ENCODE results near the gene OXSR1. TPM values are rescaled to one million over a fixed set of nuclear protein-coding genes. Genes with fewer than 3 reads are reported as not detected.
"Not testable (repeated sequence)": the region's sequence is repeated elsewhere in the genome, so short reads cannot be mapped to it uniquely, and the experiment has no call there.

The OXSR1 gene
- total RNA-seq, 1 donor from 2014 or later = 50.8 TPM

GRCh38 chr3:38238416-38239008 lies 73.2 kb downstream of the OXSR1 start:
- H3K4me1 Mint-ChIP-seq (ENCODE audit: low read depth) = no peaks in the 10 kb centered on the region
- DNase-seq (ENCODE audit: low spot score) = no peak
- no peaks in the 10 kb centered on the region for H3K27me3 Mint-ChIP-seq (ENCODE audit: insufficient read depth)
- H3K36me3 Mint-ChIP-seq (ENCODE audit: low read depth) = peaks cover 62% of the 10 kb centered on the region
- intact Hi-C loops (cut with micrococcal nuclease) = no loop called here
- H3K4me3 Mint-ChIP-seq = no peak overlapping the region
- no peak overlapping the region for H3K27ac Mint-ChIP-seq
- peaks cover 19% of the 10 kb centered on the region for H3K9me3 Mint-ChIP-seq

- DNase-seq (ENCODE audit: low spot score); intact Hi-C loops (cut with micrococcal nuclease); H3K27me3 Mint-ChIP-seq (ENCODE audit: insufficient read depth); H3K4me1 Mint-ChIP-seq (ENCODE audit: low read depth); H3K4me3 Mint-ChIP-seq; H3K27ac Mint-ChIP-seq: not testable (repeated sequence)
- Mint-ChIP-seq H3K9me3 (peaks cover 12% of the 10 kb centered on the region), H3K36me3 (ENCODE audit: low read depth) (peaks cover 40% of the 10 kb centered on the region)
These were observed 77.5 kb downstream of the OXSR1 start for GRCh38 chr3:38242812-38243211.

- H3K4me1 Mint-ChIP-seq (ENCODE audit: low read depth) = peaks cover 8% of the 10 kb centered on the region
- intact Hi-C loops (cut with micrococcal nuclease) = no loop called here
- no peak overlapping the region for H3K4me3 Mint-ChIP-seq
- DNase-seq (ENCODE audit: low spot score) = no peak
- no peaks in the 10 kb centered on the region for H3K9me3 Mint-ChIP-seq
- H3K36me3 Mint-ChIP-seq (ENCODE audit: low read depth) = peaks cover 27% of the 10 kb centered on the region
- H3K27me3 Mint-ChIP-seq (ENCODE audit: insufficient read depth) = no peaks in the 10 kb centered on the region
- peak overlapping the region; percentile 32 for H3K27ac Mint-ChIP-seq
These were observed 80.6 kb downstream of the OXSR1 start for GRCh38 chr3:38245930-38246329.

DNA sequence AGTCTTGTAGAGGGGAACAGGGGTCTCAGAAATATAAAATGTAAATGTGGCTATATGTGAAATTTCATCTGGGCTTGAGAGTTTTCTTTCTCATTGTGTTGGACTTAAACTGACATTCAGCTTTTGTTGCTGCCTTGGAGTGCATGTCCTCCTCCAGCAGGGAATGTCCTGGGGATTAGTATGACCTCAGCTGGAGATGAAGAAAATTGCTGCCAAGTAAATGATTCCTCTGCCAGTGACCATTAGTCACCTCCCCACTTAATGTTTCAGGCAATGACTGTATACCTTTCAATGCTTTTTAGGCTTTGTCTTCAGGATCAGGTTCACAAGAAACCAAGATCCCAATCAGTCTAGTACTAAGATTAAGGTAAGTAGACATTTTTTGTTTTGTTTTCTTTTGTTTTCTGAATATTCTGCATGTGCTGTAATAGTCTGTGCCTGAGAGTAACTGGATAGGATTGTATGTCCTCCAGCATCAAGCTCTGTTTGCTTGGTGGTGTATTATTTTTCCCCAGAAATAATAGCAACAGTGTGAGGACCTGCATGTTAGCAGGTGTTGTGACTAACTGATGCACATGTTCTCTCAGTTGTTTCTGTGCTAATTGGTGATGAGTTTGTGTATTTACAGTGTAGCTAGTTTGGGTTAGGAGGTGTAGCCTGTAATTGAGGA lies 82.2 kb downstream of the OXSR1 start:
- DNase-seq (ENCODE audit: low spot score) = no peak
- Mint-ChIP-seq H3K36me3 (ENCODE audit: low read depth) (peaks cover 40% of the 10 kb centered on the region), H3K4me3 (no peak overlapping the region), H3K4me1 (ENCODE audit: low read depth) (peaks cover 8% of the 10 kb centered on the region), H3K27me3 (ENCODE audit: insufficient read depth) (no peaks in the 10 kb centered on the region), H3K27ac (no peak overlapping the region), H3K9me3 (no peaks in the 10 kb centered on the region)
- intact Hi-C loops (cut with micrococcal nuclease) = no loop called here

- no peaks in the 10 kb centered on the region for H3K27me3 Mint-ChIP-seq (ENCODE audit: insufficient read depth)
- intact Hi-C loops (cut with micrococcal nuclease) = loop anchor here (5.0 kb wide), 1 partner anchor 133 kb away; no protein-coding TSS in a partner anchor
- no peak overlapping the region for H3K4me3 Mint-ChIP-seq
- H3K9me3 Mint-ChIP-seq = no peaks in the 10 kb centered on the region
- no peak for DNase-seq (ENCODE audit: low spot score)
- H3K36me3 Mint-ChIP-seq (ENCODE audit: low read depth) = peaks cover 52% of the 10 kb centered on the region
- peaks cover 10% of the 10 kb centered on the region for H3K4me1 Mint-ChIP-seq (ENCODE audit: low read depth)
- H3K27ac Mint-ChIP-seq = no peak overlapping the region
These were observed 84.9 kb downstream of the OXSR1 start for GRCh38 chr3:38250198-38250597.

DNA sequence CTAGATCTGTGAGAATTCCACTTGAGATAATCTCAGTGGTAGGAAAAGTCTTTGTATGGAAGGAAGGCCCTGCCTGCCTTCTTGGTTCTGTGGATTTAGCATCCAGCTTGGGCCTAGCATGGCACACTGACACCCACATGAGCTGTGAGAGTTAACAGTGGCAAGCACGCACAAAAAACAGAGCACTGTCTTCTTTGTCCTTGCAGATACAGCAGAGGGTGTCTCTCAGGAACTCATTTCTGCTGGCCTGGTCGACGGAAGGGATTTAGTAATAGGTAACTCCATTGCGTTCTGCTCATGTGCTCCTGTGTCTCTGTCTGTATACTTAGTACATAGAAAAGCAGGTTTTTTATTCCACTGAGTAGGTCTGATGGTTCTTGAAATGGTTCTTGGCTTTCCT lies 85.9 kb downstream of the OXSR1 start:
- no peak for DNase-seq (ENCODE audit: low spot score)
- H3K27me3 Mint-ChIP-seq (ENCODE audit: insufficient read depth) = no peaks in the 10 kb centered on the region
- no peak overlapping the region for H3K27ac Mint-ChIP-seq
- intact Hi-C loops (cut with micrococcal nuclease) = loop anchor here (5.0 kb wide), 1 partner anchor 134 kb away; no protein-coding TSS in a partner anchor
- no peak overlapping the region for H3K4me3 Mint-ChIP-seq
- peaks cover 13% of the 10 kb centered on the region for H3K4me1 Mint-ChIP-seq (ENCODE audit: low read depth)
- H3K9me3 Mint-ChIP-seq = no peaks in the 10 kb centered on the region
- H3K36me3 Mint-ChIP-seq (ENCODE audit: low read depth) = peaks cover 51% of the 10 kb centered on the region

- intact Hi-C loops (cut with micrococcal nuclease) = loop anchor here (5.0 kb wide), 1 partner anchor 136 kb away; no protein-coding TSS in a partner anchor
- Mint-ChIP-seq H3K9me3 (no peaks in the 10 kb centered on the region), H3K27me3 (ENCODE audit: insufficient read depth) (no peaks in the 10 kb centered on the region), H3K27ac (no peak overlapping the region), H3K4me3 (no peak overlapping the region), H3K4me1 (ENCODE audit: low read depth) (peaks cover 11% of the 10 kb centered on the region), H3K36me3 (ENCODE audit: low read depth) (peaks cover 53% of the 10 kb centered on the region)
- DNase-seq (ENCODE audit: low spot score) = no peak
These were observed 88.4 kb downstream of the OXSR1 start for GRCh38 chr3:38253704-38254103.

DNA sequence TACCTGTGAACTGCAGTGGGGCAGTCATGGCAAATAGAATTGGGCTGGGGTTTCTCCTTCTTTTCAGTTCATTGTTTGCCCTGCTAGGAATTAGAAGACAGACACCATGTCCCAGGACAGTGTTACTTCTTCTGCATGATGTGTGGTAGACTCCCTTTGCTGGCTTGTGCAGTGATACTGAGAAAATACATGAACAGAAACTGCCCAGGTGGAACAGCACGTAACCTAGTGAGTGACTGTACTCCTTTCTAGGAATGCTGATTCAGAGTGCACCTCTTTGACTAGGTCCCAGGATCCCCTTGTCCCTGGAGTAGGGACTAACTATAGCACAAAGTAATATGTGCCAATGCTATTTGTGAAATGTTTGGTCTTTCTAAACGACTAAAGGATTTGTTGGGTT lies 89.5 kb downstream of the OXSR1 start:
- H3K27ac Mint-ChIP-seq = no peak overlapping the region
- no peaks in the 10 kb centered on the region for H3K27me3 Mint-ChIP-seq (ENCODE audit: insufficient read depth)
- H3K4me3 Mint-ChIP-seq = no peak overlapping the region
- peaks cover 52% of the 10 kb centered on the region for H3K36me3 Mint-ChIP-seq (ENCODE audit: low read depth)
- intact Hi-C loops (cut with micrococcal nuclease) = loop anchor here (5.0 kb wide), 2 partner anchors 118 to 138 kb away; partner anchors contain the start of genes ACAA1 and MYD88
- no peak for DNase-seq (ENCODE audit: low spot score)
- peaks cover 17% of the 10 kb centered on the region for H3K4me1 Mint-ChIP-seq (ENCODE audit: low read depth)
- no peaks in the 10 kb centered on the region for H3K9me3 Mint-ChIP-seq

- Mint-ChIP-seq H3K27ac (no peak overlapping the region), H3K9me3 (no peaks in the 10 kb centered on the region), H3K27me3 (ENCODE audit: insufficient read depth) (no peaks in the 10 kb centered on the region), H3K4me3 (no peak overlapping the region), H3K4me1 (ENCODE audit: low read depth) (peaks cover 23% of the 10 kb centered on the region), H3K36me3 (ENCODE audit: low read depth) (peaks cover 51% of the 10 kb centered on the region)
- intact Hi-C loops (cut with micrococcal nuclease) = loop anchor here (5.0 kb wide), 1 partner anchor 118 kb away; the partner anchor contains the start of genes ACAA1 and MYD88
- no peak for DNase-seq (ENCODE audit: low spot score)
These were observed 90.3 kb downstream of the OXSR1 start for GRCh38 chr3:38255627-38256026.

DNA sequence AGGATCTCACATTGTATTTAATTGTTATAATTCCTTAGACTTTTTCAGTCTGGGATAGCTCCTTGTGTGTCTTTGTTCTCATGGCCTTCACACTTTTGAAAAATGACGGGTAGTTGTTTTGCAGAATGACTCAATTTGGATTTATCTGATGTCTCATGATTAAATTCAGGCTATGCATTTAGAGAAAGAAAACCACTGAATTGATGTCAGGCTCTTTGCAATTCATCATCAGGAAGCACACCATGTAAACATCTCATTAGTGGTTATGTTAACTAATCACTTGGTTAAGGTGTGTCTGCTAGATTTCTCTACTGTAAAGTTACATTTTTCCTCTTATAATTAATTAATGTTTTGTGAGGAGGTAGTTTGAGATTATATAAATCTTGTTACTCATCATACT lies 92.2 kb downstream of the OXSR1 start:
- intact Hi-C loops (cut with micrococcal nuclease) = loop anchor here (5.0 kb wide), 1 partner anchor 120 kb away; the partner anchor contains the start of genes ACAA1 and MYD88
- H3K9me3 Mint-ChIP-seq = no peaks in the 10 kb centered on the region
- peaks cover 33% of the 10 kb centered on the region for H3K36me3 Mint-ChIP-seq (ENCODE audit: low read depth)
- no peaks in the 10 kb centered on the region for H3K27me3 Mint-ChIP-seq (ENCODE audit: insufficient read depth)
- H3K4me1 Mint-ChIP-seq (ENCODE audit: low read depth) = peaks cover 23% of the 10 kb centered on the region
- DNase-seq (ENCODE audit: low spot score) = no peak
- no peak overlapping the region for H3K4me3 Mint-ChIP-seq
- H3K27ac Mint-ChIP-seq = peak overlapping the region; percentile 4

DNA sequence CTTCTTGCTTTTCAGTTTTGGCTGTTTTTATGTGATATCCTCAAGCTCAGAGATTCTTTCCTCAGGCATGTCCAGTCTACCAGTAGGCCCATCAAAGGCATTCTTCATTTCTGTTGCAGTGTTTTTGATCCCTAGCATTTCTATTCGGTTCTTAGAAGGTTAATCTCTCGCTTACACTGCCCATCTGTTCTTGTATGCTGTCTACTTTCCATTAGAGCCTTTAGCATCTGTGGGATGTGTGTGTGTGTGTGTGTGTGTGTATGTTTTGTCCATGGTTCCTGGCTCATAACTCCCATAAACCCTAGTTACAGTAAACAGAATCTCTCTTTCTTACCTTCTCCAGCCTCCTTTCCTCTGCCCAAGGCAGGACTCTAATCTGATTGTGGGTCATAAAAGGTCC lies 95.1 kb downstream of the OXSR1 start:
- peaks cover 19% of the 10 kb centered on the region for H3K4me1 Mint-ChIP-seq (ENCODE audit: low read depth)
- no peaks in the 10 kb centered on the region for H3K9me3 Mint-ChIP-seq
- DNase-seq (ENCODE audit: low spot score) = no peak
- H3K27me3 Mint-ChIP-seq (ENCODE audit: insufficient read depth) = no peaks in the 10 kb centered on the region
- H3K4me3 Mint-ChIP-seq = no peak overlapping the region
- no peak overlapping the region for H3K27ac Mint-ChIP-seq
- intact Hi-C loops (cut with micrococcal nuclease) = no loop called here
- H3K36me3 Mint-ChIP-seq (ENCODE audit: low read depth) = peaks cover 11% of the 10 kb centered on the region

- Mint-ChIP-seq H3K36me3 (ENCODE audit: low read depth) (peaks cover 8% of the 10 kb centered on the region), H3K9me3 (no peaks in the 10 kb centered on the region), H3K27ac (no peak overlapping the region), H3K27me3 (ENCODE audit: insufficient read depth) (no peaks in the 10 kb centered on the region), H3K4me3 (no peak overlapping the region), H3K4me1 (ENCODE audit: low read depth) (peaks cover 24% of the 10 kb centered on the region)
- DNase-seq (ENCODE audit: low spot score) = no peak
- intact Hi-C loops (cut with micrococcal nuclease) = no loop called here
These were observed 99.0 kb downstream of the OXSR1 start for GRCh38 chr3:38264353-38264771.

DNA sequence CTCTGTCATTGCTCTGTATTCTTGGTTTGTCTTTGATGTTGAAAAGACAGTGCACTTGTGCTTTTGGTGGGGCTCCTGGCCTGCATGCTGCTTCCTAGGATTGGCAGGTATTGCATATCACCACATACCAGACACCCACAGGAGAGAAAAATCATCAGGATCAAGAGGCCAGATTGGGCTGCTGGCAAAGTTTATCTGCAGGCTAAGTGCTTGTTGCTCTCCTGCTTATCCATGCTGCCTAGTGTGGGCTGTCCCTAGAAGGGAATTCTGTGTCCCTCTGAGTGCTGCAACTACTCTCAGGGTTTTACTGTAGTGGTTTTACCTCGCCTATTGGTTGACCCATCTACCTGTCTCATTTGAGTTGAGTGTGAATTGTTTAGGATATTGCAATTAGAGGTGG lies 99.4 kb downstream of the OXSR1 start:
- Mint-ChIP-seq H3K4me1 (ENCODE audit: low read depth) (peaks cover 20% of the 10 kb centered on the region), H3K36me3 (ENCODE audit: low read depth) (peaks cover 5% of the 10 kb centered on the region), H3K27me3 (ENCODE audit: insufficient read depth) (no peaks in the 10 kb centered on the region), H3K27ac (no peak overlapping the region), H3K4me3 (no peak overlapping the region), H3K9me3 (no peaks in the 10 kb centered on the region)
- no peak for DNase-seq (ENCODE audit: low spot score)
- intact Hi-C loops (cut with micrococcal nuclease) = no loop called here

Measured in activated T-helper 1 cell treated with anti-CD3 and anti-CD28 coated beads, Interleukin-12 subunit alpha, Interleukin-12 subunit beta, Interleukin-2, Interleukin-4 antibody, amounts not matched to agents 30 ng/mL and 10 ng/mL and 1 ng/mL, durations not matched to agents 14 hours and 24 hours and 36 hours (primary cell).